Naive B cell (primary cell): ENCODE measurements around the gene LSAMP. TPM values are rescaled to one million over a fixed set of nuclear protein-coding genes. Genes with fewer than 3 reads are reported as not detected.
A peak's percentile ranks its signal among the peaks of the same experiment; 100 is the strongest.

Experiments used
- ATAC-seq, 2 donors: fragments of 150-1000 bp; cut with Tn5 transposase; 2 replicates each; pipeline ENCODE4 v1.10.0; 2021; ENCODE audit warnings: low read depth in 2 of 2, mild to moderate bottlenecking in 2 of 2, moderate library complexity in 2 of 2
- DNase-seq: peaks from one replicate; pipeline ENCODE4 v3.0.0; 2022
- H3K27ac Mint-ChIP-seq, 6 donors: one replicate each; pipeline ENCODE4 v1.8.0; 2020 to 2022; ENCODE audit warnings: mild to moderate bottlenecking in 6 of 6, mixed read lengths in 6 of 6, moderate library complexity in 5 of 6, inconsistent platforms in 2 of 6
- H3K27me3 Mint-ChIP-seq, 3 donors: one replicate each; pipeline ENCODE4 v1.8.0; 2021 to 2022; ENCODE audit warnings: mixed read lengths in 3 of 3, mild to moderate bottlenecking in 1 of 3
- H3K36me3 Mint-ChIP-seq, 2 donors: one replicate each; pipeline ENCODE4 v1.8.0; 2020 to 2022; ENCODE audit warnings: mixed read lengths in 2 of 2, inconsistent platforms in 1 of 2, mild to moderate bottlenecking in 1 of 2
- H3K4me1 Mint-ChIP-seq, 3 donors: one replicate each; pipeline ENCODE4 v1.8.0; 2020 to 2022; ENCODE audit warnings: mixed read lengths in 3 of 3, inconsistent platforms in 1 of 3, mild to moderate bottlenecking in 1 of 3, moderate library complexity in 1 of 3
- H3K4me3 Mint-ChIP-seq, 8 donors: one replicate each; pipeline ENCODE4 v1.8.0; 2020 to 2022; ENCODE audit warnings: mild to moderate bottlenecking in 8 of 8, mixed read lengths in 8 of 8, moderate library complexity in 8 of 8, inconsistent platforms in 2 of 8
- H3K9me3 Mint-ChIP-seq, 7 donors: one replicate each; pipeline ENCODE4 v1.8.0; 2020 to 2022; ENCODE audit warnings: mixed read lengths in 7 of 7, mild to moderate bottlenecking in 5 of 7, inconsistent platforms in 2 of 7, moderate library complexity in 1 of 7
- polyA plus RNA-seq, 6 donors: library from polyadenylated mRNA; unstranded; fragments of 300-500 nt; fragmentation: Illumina TruSeq; gene quantifications; one replicate each; pipeline ENCODE4 v1.2.3, GENCODE V29; 2021; ENCODE audit warnings: low read depth in 6 of 6

The LSAMP gene
- polyA plus RNA-seq, 6 donors from 2014 or later = not detected

DNA sequence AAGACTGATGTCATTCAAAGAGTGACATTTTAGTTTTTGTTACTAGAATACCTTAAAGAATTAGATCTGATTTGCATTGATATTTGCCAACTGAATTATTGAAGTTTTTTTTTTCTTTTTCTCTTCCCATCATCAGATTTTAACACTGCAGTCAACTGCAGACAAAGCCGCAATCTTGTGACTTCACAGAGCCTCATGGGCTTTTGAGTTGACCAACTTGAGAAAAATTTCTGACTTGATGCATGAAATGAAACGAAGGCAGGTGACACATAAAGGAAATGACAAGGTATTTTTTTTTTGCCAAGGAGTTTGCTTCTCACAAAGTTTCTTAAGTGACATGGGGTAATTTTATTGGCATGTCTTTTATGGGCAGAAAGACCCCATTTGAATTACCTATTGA is 438.3 kb downstream of the LSAMP start:
- Mint-ChIP-seq H3K27ac (no peak overlapping the region), H3K9me3 (peaks cover 0 to 3% (median 0%) of the 10 kb centered on the region in 7 donors), H3K4me1 (no peaks in the 10 kb centered on the region), H3K36me3 (no peaks in the 10 kb centered on the region), H3K27me3 (no peaks in the 10 kb centered on the region), H3K4me3 (no peak overlapping the region)
- no peak for ATAC-seq
- no peak for DNase-seq

DNA sequence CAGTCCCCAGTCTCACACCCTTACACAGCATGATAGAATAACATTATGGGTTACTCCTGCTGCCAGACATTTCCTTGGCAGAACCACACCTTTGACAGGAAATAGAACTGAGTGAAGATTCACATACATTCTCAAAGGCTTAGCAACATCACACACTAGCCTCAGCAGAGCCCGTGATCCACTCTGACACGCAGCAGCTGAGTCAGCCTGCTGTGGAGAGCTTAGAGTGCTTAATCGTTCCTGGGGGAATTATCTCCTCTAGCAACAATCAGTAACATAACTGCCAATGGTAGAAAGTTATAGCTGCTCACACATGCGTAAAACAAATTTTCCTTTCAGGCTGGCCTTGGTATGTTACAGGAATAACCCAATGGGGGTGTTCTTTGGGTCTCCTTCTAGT is 439.9 kb downstream of the LSAMP start:
- Mint-ChIP-seq H3K9me3 (peaks cover 0 to 3% (median 0%) of the 10 kb centered on the region in 7 donors), H3K36me3 (no peaks in the 10 kb centered on the region), H3K27me3 (no peaks in the 10 kb centered on the region), H3K27ac (no peak overlapping the region), H3K4me3 (no peak overlapping the region), H3K4me1 (no peaks in the 10 kb centered on the region)
- no peak for ATAC-seq
- no peak for DNase-seq

DNA sequence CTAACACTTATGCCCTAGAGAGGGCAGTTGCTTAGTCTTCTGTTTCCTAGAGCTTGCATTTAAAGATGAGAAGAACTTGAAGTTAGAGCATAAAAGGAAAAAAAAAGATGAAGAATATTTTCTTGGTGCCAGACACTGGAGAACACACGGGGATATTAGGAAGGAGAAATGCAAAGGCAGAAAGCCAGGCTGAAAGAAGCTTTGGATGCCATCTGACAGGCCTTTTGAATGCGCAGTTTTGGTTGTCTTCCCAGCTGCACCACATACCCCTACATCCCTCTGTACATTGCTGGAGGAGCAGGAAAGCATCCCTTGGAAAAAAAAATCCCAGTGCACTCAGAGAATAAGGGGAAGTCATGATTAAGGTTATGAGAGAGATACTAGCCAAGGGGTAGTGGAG is 443.1 kb downstream of the LSAMP start:
- Mint-ChIP-seq H3K27ac (no peak overlapping the region), H3K4me3 (no peak overlapping the region)

GRCh38 chr3:116001151-116001621 is 444.1 kb downstream of the LSAMP start:
- Mint-ChIP-seq H3K27ac (no peak overlapping the region), H3K9me3 (peaks cover 0 to 9% (median 0%) of the 10 kb centered on the region in 7 donors), H3K36me3 (no peaks in the 10 kb centered on the region), H3K27me3 (no peaks in the 10 kb centered on the region), H3K4me1 (no peaks in the 10 kb centered on the region), H3K4me3 (no peak overlapping the region)
- DNase-seq (no peak), ATAC-seq (no peak)

More for the DNA sequence above, 443.1 kb downstream of the LSAMP start:
- H3K27me3 Mint-ChIP-seq = no peaks in the 10 kb centered on the region
- ATAC-seq = no peak
- peaks cover 0 to 5% (median 0%) of the 10 kb centered on the region in 7 donors for H3K9me3 Mint-ChIP-seq
- DNase-seq = no peak
- no peaks in the 10 kb centered on the region for H3K4me1 Mint-ChIP-seq
- H3K36me3 Mint-ChIP-seq = no peaks in the 10 kb centered on the region

- H3K4me3 Mint-ChIP-seq = no peak overlapping the region
- H3K4me1 Mint-ChIP-seq = no peaks in the 10 kb centered on the region
- H3K27ac Mint-ChIP-seq = no peak overlapping the region
- H3K36me3 Mint-ChIP-seq = no peaks in the 10 kb centered on the region
- no peaks in the 10 kb centered on the region for H3K27me3 Mint-ChIP-seq
- ATAC-seq = no peak
- DNase-seq = no peak
- peaks cover 0 to 9% (median 0%) of the 10 kb centered on the region in 7 donors for H3K9me3 Mint-ChIP-seq
Observed at GRCh38 chr3:116000311-116000710, 445.0 kb downstream of the LSAMP start.

- no peak for ATAC-seq
- peaks cover 0 to 9% (median 0%) of the 10 kb centered on the region in 7 donors for H3K9me3 Mint-ChIP-seq
- no peaks in the 10 kb centered on the region for H3K4me1 Mint-ChIP-seq
- no peaks in the 10 kb centered on the region for H3K36me3 Mint-ChIP-seq
- no peak overlapping the region for H3K4me3 Mint-ChIP-seq
- DNase-seq = no peak
- H3K27me3 Mint-ChIP-seq = no peaks in the 10 kb centered on the region
- peak overlapping the region in 1 of 6 donors; percentile 10 for H3K27ac Mint-ChIP-seq
Observed at GRCh38 chr3:115999613-116000012, 445.7 kb downstream of the LSAMP start.

- Mint-ChIP-seq H3K27ac (no peak overlapping the region), H3K9me3 (peaks cover 0 to 9% (median 0%) of the 10 kb centered on the region in 7 donors), H3K27me3 (no peaks in the 10 kb centered on the region), H3K4me3 (no peak overlapping the region), H3K4me1 (no peaks in the 10 kb centered on the region), H3K36me3 (no peaks in the 10 kb centered on the region)
- ATAC-seq (no peak), DNase-seq (no peak)
Observed at GRCh38 chr3:115999001-115999585, 446.2 kb downstream of the LSAMP start.

GRCh38 chr3:115996420-115997108 is 448.7 kb downstream of the LSAMP start:
- Mint-ChIP-seq H3K4me3 (no peak overlapping the region), H3K4me1 (no peaks in the 10 kb centered on the region), H3K27me3 (no peaks in the 10 kb centered on the region), H3K27ac (no peak overlapping the region), H3K36me3 (no peaks in the 10 kb centered on the region), H3K9me3 (peaks cover 0 to 6% (median 0%) of the 10 kb centered on the region in 7 donors)
- ATAC-seq (no peak), DNase-seq (no peak)

DNA sequence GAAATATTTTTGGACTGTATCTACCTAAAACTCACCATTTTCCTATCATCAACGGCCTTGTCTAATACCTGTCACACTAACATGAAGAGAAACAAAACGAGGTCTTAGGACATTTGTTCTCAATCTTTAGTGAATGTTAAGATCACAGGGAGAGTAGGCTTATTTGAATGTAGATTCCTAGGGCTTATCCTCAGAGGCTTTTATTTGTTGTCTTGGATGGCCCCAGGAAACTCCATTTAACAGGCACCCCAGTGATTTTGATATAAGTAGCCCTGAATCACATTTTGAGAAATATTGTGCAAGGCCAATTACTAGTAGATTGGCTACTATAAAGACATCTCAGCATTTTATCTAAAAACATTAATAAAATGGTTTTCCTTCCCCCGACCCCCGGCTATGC is 454.6 kb downstream of the LSAMP start:
- no peaks in the 10 kb centered on the region for H3K27me3 Mint-ChIP-seq
- ATAC-seq (no peak), DNase-seq (no peak)
- H3K27ac Mint-ChIP-seq = no peak overlapping the region
- H3K9me3 Mint-ChIP-seq = no peaks in the 10 kb centered on the region
- H3K4me1 Mint-ChIP-seq = no peaks in the 10 kb centered on the region
- no peak overlapping the region for H3K4me3 Mint-ChIP-seq
- no peaks in the 10 kb centered on the region for H3K36me3 Mint-ChIP-seq

DNA sequence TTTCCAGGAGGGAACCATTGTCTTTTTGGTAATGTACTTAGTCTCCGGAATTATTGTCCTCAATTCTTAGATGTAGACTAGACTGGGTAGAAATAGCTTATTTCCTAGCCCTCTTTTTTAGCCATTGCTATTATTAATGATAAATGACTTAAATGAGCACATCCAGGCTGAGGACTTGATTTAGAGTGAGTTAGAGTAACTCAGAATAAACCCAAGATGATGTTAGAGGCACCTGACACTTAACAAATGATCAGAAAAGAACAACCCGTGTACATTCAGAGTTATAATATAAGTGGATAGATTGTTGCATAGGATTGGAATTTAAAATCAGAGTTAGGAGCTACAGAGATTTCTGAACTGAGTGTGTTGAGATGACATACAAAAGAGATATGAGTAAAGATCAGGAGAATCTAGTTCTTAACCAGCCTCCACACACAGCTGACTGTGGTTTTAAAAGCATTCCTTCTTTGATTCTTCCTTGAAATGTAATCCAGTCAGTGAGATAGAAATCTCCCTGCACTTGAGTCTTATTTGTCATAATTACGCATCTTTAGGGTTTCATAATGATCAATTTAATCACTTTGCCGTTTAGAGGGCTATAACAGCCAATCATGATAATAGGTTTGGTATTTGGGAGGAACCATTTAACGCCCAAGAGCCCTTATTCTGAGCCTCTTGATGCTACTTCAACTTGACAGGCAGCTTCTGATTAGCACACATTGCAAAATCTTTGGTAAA is 455.4 kb downstream of the LSAMP start:
- H3K27ac Mint-ChIP-seq = no peak overlapping the region
- DNase-seq (no peak), ATAC-seq (no peak)
- no peaks in the 10 kb centered on the region for H3K9me3 Mint-ChIP-seq
- no peak overlapping the region for H3K4me3 Mint-ChIP-seq
- H3K4me1 Mint-ChIP-seq = no peaks in the 10 kb centered on the region
- no peaks in the 10 kb centered on the region for H3K36me3 Mint-ChIP-seq
- H3K27me3 Mint-ChIP-seq = no peaks in the 10 kb centered on the region

DNA sequence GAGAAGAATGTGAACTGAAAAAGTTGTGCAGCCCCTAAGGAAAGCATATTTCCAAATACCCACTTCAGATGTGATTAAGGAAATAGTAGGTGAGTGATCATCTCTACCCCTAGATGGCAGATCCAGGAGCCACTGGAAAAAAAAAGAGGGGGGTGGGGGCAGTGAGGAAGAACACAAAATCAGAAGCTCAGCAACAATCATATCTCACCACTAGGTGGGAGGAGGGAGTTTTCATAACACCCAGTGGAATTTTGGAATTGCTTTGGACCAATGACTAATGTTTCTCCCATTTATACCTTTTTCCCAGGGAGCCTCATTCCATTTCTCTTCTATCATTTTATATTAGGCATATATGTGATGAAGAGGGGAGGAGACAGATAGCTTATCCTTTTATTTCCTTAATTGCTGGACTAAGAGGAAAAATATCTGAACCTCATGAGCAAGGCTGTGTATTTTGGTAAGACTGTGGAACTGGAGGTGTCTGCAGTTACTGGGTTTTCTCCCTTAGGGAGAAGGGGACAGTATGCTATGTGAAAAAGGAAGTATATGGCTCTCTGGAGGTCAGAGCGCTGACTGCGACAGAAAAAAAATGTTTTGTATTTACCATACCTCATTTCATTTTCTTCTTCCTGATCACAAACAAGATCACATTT is 458.6 kb downstream of the LSAMP start:
- no peak for DNase-seq
- H3K36me3 Mint-ChIP-seq = no peaks in the 10 kb centered on the region
- no peak overlapping the region for H3K4me3 Mint-ChIP-seq
- no peak overlapping the region for H3K27ac Mint-ChIP-seq
- H3K4me1 Mint-ChIP-seq = no peaks in the 10 kb centered on the region
- H3K9me3 Mint-ChIP-seq = peaks cover 0 to 5% (median 0%) of the 10 kb centered on the region in 7 donors
- ATAC-seq = no peak
- H3K27me3 Mint-ChIP-seq = peaks cover 0 to 8% (median 0%) of the 10 kb centered on the region in 3 donors

- Mint-ChIP-seq H3K9me3 (peaks cover 0 to 5% (median 3%) of the 10 kb centered on the region in 7 donors), H3K27ac (no peak overlapping the region), H3K36me3 (no peaks in the 10 kb centered on the region), H3K27me3 (peaks cover 0 to 8% (median 0%) of the 10 kb centered on the region in 3 donors), H3K4me3 (peak overlapping the region in 1 of 8 donors; percentile 36), H3K4me1 (no peaks in the 10 kb centered on the region)
- ATAC-seq (no peak), DNase-seq (no peak)
Observed at GRCh38 chr3:115982629-115983028, 462.7 kb downstream of the LSAMP start.

DNA sequence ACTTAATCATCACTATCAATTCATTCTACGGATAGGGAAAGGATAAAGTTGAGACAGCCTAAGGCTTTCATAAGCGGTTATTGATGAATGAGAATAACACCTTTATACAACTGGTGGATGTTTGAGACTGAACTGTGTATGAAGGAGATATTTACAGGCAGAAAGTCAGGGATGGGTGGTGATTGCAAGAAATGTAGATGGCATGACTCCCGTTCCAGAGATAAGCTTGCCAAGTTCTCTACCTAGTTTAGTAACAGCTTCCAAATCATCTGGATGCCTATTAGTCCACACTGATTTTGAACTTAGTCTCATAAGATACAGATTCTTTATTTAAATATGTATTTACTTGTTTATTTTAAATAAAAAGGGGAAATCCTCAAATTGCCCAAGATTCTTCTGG is 463.2 kb downstream of the LSAMP start:
- Mint-ChIP-seq H3K4me1 (no peaks in the 10 kb centered on the region), H3K27ac (no peak overlapping the region), H3K36me3 (no peaks in the 10 kb centered on the region), H3K4me3 (no peak overlapping the region), H3K9me3 (peaks cover 0 to 9% (median 3%) of the 10 kb centered on the region in 7 donors), H3K27me3 (peaks cover 0 to 8% (median 0%) of the 10 kb centered on the region in 3 donors)
- no peak for ATAC-seq
- DNase-seq = no peak
